Common myeloid progenitor, CD34-positive (primary cell): ENCODE results near the gene TBX10.

Source experiments
- CTCF ChIA-PET: fragments of 350-600 bp; sonication (Branson Sonifier 250); formaldehyde crosslinking; loops from one replicate; lab custom pipeline; 2021; ENCODE audit warnings: antibody characterized with exemption; lab: Charles Lee
- POLR2A ChIA-PET: fragments of 350-600 bp; sonication (Branson Sonifier 250); formaldehyde crosslinking; loops from one replicate; lab custom pipeline; 2021; ENCODE audit warnings: antibody characterized with exemption; lab: Charles Lee
- DNase-seq, 3 donors: peaks; one replicate each; pipeline versions ENCODE4 v3.0.0 to v3.0.0-alpha.2; 2013
- H3K27ac ChIP-seq, 2 experiments: 1 replicate in 1 of 2; 2 replicates in 1 of 2; pipeline ENCODE4 v1.7.0; 2013; ENCODE audit warnings: inconsistent platforms in 2 of 2, low read length in 2 of 2, mild to moderate bottlenecking in 2 of 2, low read depth in 1 of 2, moderate library complexity in 1 of 2; ENCODE audit not compliant: severe bottlenecking in 2 of 2, insufficient read depth in 1 of 2, poor library complexity in 1 of 2
- H3K27me3 ChIP-seq, 5 experiments: replicated peaks in 2 of 5; 1 replicate in 3 of 5; 2 replicates in 2 of 5; pipeline versions ENCODE4 v1.6.1 to v1.7.0; 2013; ENCODE audit warnings: low read length in 4 of 5, mild to moderate bottlenecking in 2 of 5, moderate library complexity in 2 of 5, inconsistent platforms in 1 of 5; ENCODE audit not compliant: insufficient read depth in 5 of 5, control insufficient read depth in 4 of 5
- H3K36me3 ChIP-seq, 4 experiments: 1 replicate in 2 of 4; 2 replicates in 2 of 4; pipeline versions ENCODE4 v1.6.1 to v1.7.0; 2013; ENCODE audit warnings: low read length in 3 of 4, control low read depth in 1 of 4, mild to moderate bottlenecking in 1 of 4; ENCODE audit not compliant: control insufficient read depth in 4 of 4, insufficient read depth in 4 of 4
- H3K4me1 ChIP-seq, 4 experiments: 1 replicate in 3 of 4; 2 replicates in 1 of 4; pipeline versions ENCODE4 v1.6.1 to v1.7.1; 2013; ENCODE audit warnings: low read length in 3 of 4, mild to moderate bottlenecking in 3 of 4, control low read depth in 1 of 4, inconsistent platforms in 1 of 4, moderate library complexity in 1 of 4; ENCODE audit not compliant: control insufficient read depth in 4 of 4, insufficient read depth in 4 of 4; ENCODE audit errors: control extremely low read depth in 1 of 4
- H3K4me3 ChIP-seq, 7 experiments: 1 replicate in 4 of 7; 2 replicates in 3 of 7; pipeline versions ENCODE4 v1.5.1 to v1.7.0; 2013; ENCODE audit warnings: mild to moderate bottlenecking in 7 of 7, low read length in 6 of 7, moderate library complexity in 6 of 7, inconsistent platforms in 2 of 7, low read depth in 2 of 7, control low read depth in 1 of 7; ENCODE audit not compliant: insufficient read depth in 4 of 7, control insufficient read depth in 1 of 7; ENCODE audit errors: extremely low read depth in 1 of 7
- H3K9me3 ChIP-seq, 5 experiments: 1 replicate in 4 of 5; 2 replicates in 1 of 5; pipeline versions ENCODE4 v1.6.1 to v1.7.1; 2013; ENCODE audit warnings: low read length in 4 of 5, mild to moderate bottlenecking in 2 of 5, inconsistent platforms in 1 of 5, low read depth in 1 of 5, moderate library complexity in 1 of 5; ENCODE audit not compliant: control insufficient read depth in 4 of 5, insufficient read depth in 2 of 5; ENCODE audit errors: control extremely low read depth in 1 of 5
- WGBS: methylation state at CpG from one replicate; pipeline ENCODE4 v1.1.5; 2013; ENCODE audit not compliant: insufficient coverage; 5-methylcytosine and 5-hydroxymethylcytosine counted together

The TBX10 gene

GRCh38 chr11:67611165-67611564, 28.4 kb downstream of the TBX10 start:
- no peak overlapping the region for H3K4me3 ChIP-seq
- H3K9me3 ChIP-seq: no peaks in the 10 kb centered on the region
- ChIA-PET POLR2A (no interaction called here), CTCF (no interaction called here)
- no peaks in the 10 kb centered on the region for H3K27me3 ChIP-seq
- H3K27ac ChIP-seq: no peak overlapping the region
- WGBS: 100% methylated on average over 14 of the region's 14 CpGs
- peaks cover 2 to 52% (median 31%) of the 10 kb centered on the region in 4 experiments for H3K36me3 ChIP-seq
- no peak for DNase-seq
- peaks cover 2 to 49% (median 42%) of the 10 kb centered on the region in 4 experiments for H3K4me1 ChIP-seq

GRCh38 chr11:67610302-67610868, 29.2 kb downstream of the TBX10 start:
- WGBS: 96% methylated on average over 15 of the region's 15 CpGs
- Histone ChIP-seq H3K27ac (no peak overlapping the region), H3K36me3 (peaks cover 2 to 52% (median 31%) of the 10 kb centered on the region in 4 experiments), H3K4me3 (no peak overlapping the region), H3K4me1 (peaks cover 2 to 50% (median 36%) of the 10 kb centered on the region in 4 experiments), H3K9me3 (no peaks in the 10 kb centered on the region), H3K27me3 (no peaks in the 10 kb centered on the region)
- ChIA-PET CTCF (interaction anchor here (1.0 to 1.6 kb wide), 2 partner anchors 26 to 38 kb away, joined by 3 read pairs; no protein-coding TSS in a partner anchor), POLR2A (no interaction called here)
- DNase-seq: no peak

- CTCF ChIA-PET: interaction anchor here (0.9 to 2.4 kb wide), 5 partner anchors 10 to 37 kb away, joined by 3 to 9 read pairs (median 4); no protein-coding TSS in a partner anchor
- POLR2A ChIA-PET: no interaction called here
- DNase-seq: no peak
- Histone ChIP-seq H3K4me3 (no peak overlapping the region), H3K27me3 (no peaks in the 10 kb centered on the region), H3K9me3 (no peaks in the 10 kb centered on the region), H3K4me1 (peaks cover 2 to 42% (median 26%) of the 10 kb centered on the region in 4 experiments), H3K36me3 (peaks cover 2 to 52% (median 31%) of the 10 kb centered on the region in 4 experiments), H3K27ac (no peak overlapping the region)
- WGBS: 99% methylated on average over 8 of the region's 10 CpGs
These were observed 30.2 kb downstream of the TBX10 start for GRCh38 chr11:67609316-67609715.

DNA sequence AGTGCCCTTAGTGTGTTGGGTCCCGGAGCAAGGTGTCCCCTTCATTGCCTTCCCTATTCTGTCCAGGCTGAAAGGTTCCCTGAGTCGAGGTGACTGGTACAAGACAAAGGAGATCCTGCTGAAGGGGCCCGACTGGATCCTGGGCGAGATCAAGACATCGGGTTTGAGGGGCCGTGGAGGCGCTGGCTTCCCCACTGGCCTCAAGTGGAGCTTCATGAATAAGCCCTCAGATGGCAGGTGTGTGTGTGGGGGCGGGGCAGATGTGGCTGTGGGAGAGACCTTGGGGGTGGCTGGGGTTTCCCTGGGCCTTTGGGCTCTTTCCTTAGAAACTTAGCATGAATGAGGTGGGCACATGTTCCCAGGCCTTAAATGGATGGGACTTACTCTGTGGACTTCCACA, 31.1 kb downstream of the TBX10 start:
- 98% methylated on average over 7 of the region's 8 CpGs for WGBS
- no peak overlapping the region for H3K4me3 ChIP-seq
- no peak for DNase-seq
- ChIA-PET CTCF (interaction anchor here (0.8 to 2.4 kb wide), 5 partner anchors 11 to 38 kb away, joined by 3 to 9 read pairs (median 4); partner anchors contain the start of gene NUDT8), POLR2A (no interaction called here)
- H3K36me3 ChIP-seq: peaks cover 2 to 52% (median 31%) of the 10 kb centered on the region in 4 experiments
- no peaks in the 10 kb centered on the region for H3K9me3 ChIP-seq
- peak overlapping the region in 1 of 2 experiments; percentile 14 for H3K27ac ChIP-seq
- peaks cover 2 to 36% (median 17%) of the 10 kb centered on the region in 4 experiments for H3K4me1 ChIP-seq
- H3K27me3 ChIP-seq: no peaks in the 10 kb centered on the region

DNA sequence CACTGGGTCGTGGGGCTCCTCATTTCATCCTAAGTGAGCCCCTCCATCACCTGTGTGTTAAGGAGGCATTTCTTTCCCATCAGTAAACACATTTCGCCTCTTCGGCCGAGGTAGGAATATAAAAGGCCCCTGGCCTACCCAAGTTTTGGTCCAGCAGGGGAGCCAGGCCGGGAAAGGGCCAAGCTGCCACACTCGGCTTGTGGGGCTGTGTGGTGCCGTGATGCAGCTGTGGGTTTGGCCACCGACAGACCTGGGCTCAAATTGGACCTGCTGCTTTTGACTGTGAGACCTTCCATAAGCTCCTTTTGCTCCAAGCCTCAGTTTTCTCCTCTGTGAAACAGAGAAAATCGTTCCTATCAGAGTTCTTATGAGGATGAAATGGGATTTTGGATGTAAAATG, 32.1 kb downstream of the TBX10 start:
- no peak for DNase-seq
- ChIA-PET CTCF (interaction anchor here (0.8 to 2.4 kb wide), 5 partner anchors 25 to 39 kb away, joined by 3 to 9 read pairs (median 4); partner anchors contain the start of gene GSTP1), POLR2A (no interaction called here)
- peak overlapping the region; percentile 55 to 85 for H3K27ac ChIP-seq
- peaks cover 2 to 45% (median 25%) of the 10 kb centered on the region in 4 experiments for H3K36me3 ChIP-seq
- H3K9me3 ChIP-seq: no peaks in the 10 kb centered on the region
- H3K27me3 ChIP-seq: no peaks in the 10 kb centered on the region
- WGBS: 63% methylated on average over 6 of the region's 9 CpGs
- peaks cover 2 to 33% (median 17%) of the 10 kb centered on the region in 4 experiments for H3K4me1 ChIP-seq
- peak overlapping the region; percentile 87 to 98 (median 90) for H3K4me3 ChIP-seq

DNA sequence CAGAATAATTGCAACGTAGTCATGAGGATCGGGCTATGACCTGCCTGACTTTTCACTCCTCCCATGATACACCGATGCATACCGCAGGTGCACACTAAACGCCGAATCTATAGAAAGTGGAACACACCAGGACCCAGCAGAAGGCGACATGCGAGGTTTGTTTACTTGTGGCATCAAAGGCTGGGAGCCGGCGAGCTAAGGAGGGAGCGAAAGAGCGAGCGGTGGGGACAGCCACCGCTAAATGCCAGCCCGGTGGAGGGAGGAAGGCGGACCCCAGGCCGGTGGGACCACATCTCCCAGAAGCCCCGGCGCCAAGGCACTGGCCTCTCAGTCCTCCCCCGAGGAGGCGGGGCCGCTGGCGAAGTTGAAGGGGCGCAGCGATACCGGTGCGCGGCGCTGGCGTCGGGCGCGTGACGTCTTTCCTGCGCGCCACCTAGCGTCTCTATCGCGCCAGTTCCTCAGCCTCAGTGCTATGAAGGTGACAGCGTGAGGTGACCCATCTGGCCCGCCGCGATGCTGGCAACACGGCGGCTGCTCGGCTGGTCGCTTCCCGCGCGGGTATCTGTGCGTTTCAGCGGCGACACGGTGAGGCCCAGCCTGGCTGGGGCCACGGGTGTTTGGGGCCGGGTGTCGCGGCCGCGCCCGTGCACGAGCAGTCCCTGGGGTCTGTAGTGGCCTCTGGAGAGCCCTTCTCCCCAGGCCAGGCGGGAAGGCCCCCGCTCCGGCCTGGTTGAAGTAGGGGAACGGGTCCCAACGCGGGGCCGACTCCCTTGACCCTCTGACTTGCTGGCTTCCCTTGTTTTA, 32.9 kb downstream of the TBX10 start, which contains the start of gene NDUFV1:
TSS of gene NDUFV1 (plus strand) at position 445 of the 804 bp plus-strand sequence. CDS start at position 514, 69 bp downstream.
- POLR2A ChIA-PET: no interaction called here
- CTCF ChIA-PET: interaction anchor here (0.8 to 1.4 kb wide), 3 partner anchors 24 to 33 kb away, joined by 3 to 4 read pairs (median 3); partner anchors contain the start of gene GSTP1
- Histone ChIP-seq H3K4me3 (peak within 1 kb of the TSS; percentile 87 to 98 (median 90)), H3K9me3 (no peaks in the 10 kb centered on the region), H3K27me3 (no peaks in the 10 kb centered on the region), H3K4me1 (peaks cover 4 to 38% (median 17%) of the 10 kb centered on the region in 4 experiments), H3K36me3 (peaks cover 0 to 36% (median 19%) of the 10 kb centered on the region in 4 experiments), H3K27ac (peak within 1 kb of the TSS; percentile 55 to 85)
- WGBS: under 1% methylated on average over 62 of the region's 69 CpGs
- DNase-seq: peak; percentile 94 to 96 (median 96)
